HepG2 (cell line): ENCODE measurements around the gene TRPT1. TPM values are rescaled to one million over a fixed set of nuclear protein-coding genes. Genes with fewer than 3 reads are reported as not detected.
A peak's percentile ranks its signal among the peaks of the same experiment; 100 is the strongest.

Source experiments
- ARNTL ChIP-seq: sonication (generic); formaldehyde crosslinking; IDR thresholded peaks from 2 replicates; pipeline ENCODE4 v1.4.0; 2020; ENCODE audit warnings: mild to moderate bottlenecking, missing genetic modification reagents
- ATF5 ChIP-seq: sonication (generic); formaldehyde crosslinking; IDR thresholded peaks from 2 replicates; pipeline ENCODE4 v1.4.0; 2020; ENCODE audit warnings: mild to moderate bottlenecking, low read depth, missing genetic modification reagents
- CBX5 ChIP-seq: sonication (generic); formaldehyde crosslinking; IDR thresholded peaks from 2 replicates; pipeline ENCODE4 v1.4.0; 2020; ENCODE audit warnings: missing genetic modification reagents, borderline replicate concordance
- DNMT3B ChIP-seq: conservative IDR thresholded peaks from 2 replicates; pipeline ENCODE4 v1.6.1; 2016; ENCODE audit warnings: missing biosample characterization, control low read depth
- EZH2 ChIP-seq: conservative IDR thresholded peaks from 2 replicates; pipeline ENCODE4 v1.6.1; 2012; ENCODE audit warnings: mild to moderate bottlenecking, low read depth, low read length, moderate library complexity
- FOXJ3 ChIP-seq: sonication (generic); formaldehyde crosslinking; IDR thresholded peaks from 2 replicates; pipeline ENCODE4 v1.4.0; 2020; ENCODE audit warnings: missing genetic modification reagents, mild to moderate bottlenecking, borderline replicate concordance
- GATAD2A ChIP-seq: IDR thresholded peaks from 2 replicates; pipeline ENCODE4 v1.6.1; 2016
- MED13 ChIP-seq: sonication (generic); formaldehyde crosslinking; IDR thresholded peaks from 2 replicates; pipeline ENCODE4 v1.5.0; 2020; ENCODE audit warnings: missing genetic modification reagents
- MED8 ChIP-seq: sonication (generic); formaldehyde crosslinking; IDR thresholded peaks from 2 replicates; pipeline ENCODE4 v1.8.1; 2023; ENCODE audit warnings: mild to moderate bottlenecking, missing genetic modification reagents; ENCODE audit not compliant: insufficient replicate concordance
- MLLT10 ChIP-seq: sonication (generic); formaldehyde crosslinking; IDR thresholded peaks from 2 replicates; pipeline ENCODE4 v1.4.0; 2020; ENCODE audit warnings: missing genetic modification reagents
- MTA1 ChIP-seq: sonication (generic); formaldehyde crosslinking; IDR thresholded peaks from 2 replicates; pipeline ENCODE4 v1.4.0; 2020; ENCODE audit warnings: missing genetic modification reagents, mild to moderate bottlenecking, borderline replicate concordance
- MXD1 ChIP-seq: sonication (generic); formaldehyde crosslinking; IDR thresholded peaks from 2 replicates; pipeline ENCODE4 v1.4.0; 2020; ENCODE audit warnings: mild to moderate bottlenecking, missing genetic modification reagents
- NFRKB ChIP-seq: fragments of 450-650 bp; IDR thresholded peaks from 2 replicates; pipeline ENCODE4 v1.6.1; 2017
- NR0B2 ChIP-seq: sonication (generic); formaldehyde crosslinking; IDR thresholded peaks from 2 replicates; pipeline ENCODE4 v1.4.0; 2020; ENCODE audit warnings: mild to moderate bottlenecking, missing genetic modification reagents
- SNAPC5 ChIP-seq: sonication (generic); formaldehyde crosslinking; IDR thresholded peaks from 2 replicates; pipeline ENCODE4 v1.8.1; 2023; ENCODE audit warnings: mild to moderate bottlenecking, missing genetic modification reagents, borderline replicate concordance
- SP4 ChIP-seq: sonication (generic); formaldehyde crosslinking; IDR thresholded peaks from 2 replicates; pipeline ENCODE4 v1.8.1; 2023; ENCODE audit warnings: mild to moderate bottlenecking, missing genetic modification reagents
- WIZ ChIP-seq: sonication (generic); formaldehyde crosslinking; IDR thresholded peaks from 2 replicates; pipeline ENCODE4 v1.5.1; 2020; ENCODE audit warnings: mild to moderate bottlenecking, missing genetic modification reagents
- ZFAT ChIP-seq: sonication (generic); formaldehyde crosslinking; conservative IDR thresholded peaks from 2 replicates; pipeline ENCODE4 v1.8.1; 2023; ENCODE audit warnings: missing genetic modification reagents, inconsistent platforms
- ZFY ChIP-seq: sonication (generic); formaldehyde crosslinking; IDR thresholded peaks from 2 replicates; pipeline ENCODE4 v1.4.0; 2020; ENCODE audit warnings: missing genetic modification reagents
- ZNF160 ChIP-seq: sonication (generic); formaldehyde crosslinking; IDR thresholded peaks from 2 replicates; pipeline ENCODE4 v1.8.0; 2022; ENCODE audit warnings: mild to moderate bottlenecking, inconsistent platforms, missing genetic modification reagents
- ZNF180 ChIP-seq: sonication (generic); formaldehyde crosslinking; IDR thresholded peaks from 2 replicates; pipeline ENCODE4 v1.4.0; 2020; ENCODE audit warnings: low read depth, missing genetic modification reagents, borderline replicate concordance
- ZNF230 ChIP-seq: sonication (generic); formaldehyde crosslinking; IDR thresholded peaks from 2 replicates; pipeline ENCODE4 v1.4.0; 2020; ENCODE audit warnings: mild to moderate bottlenecking, missing genetic modification reagents
- ZNF382 ChIP-seq: sonication (generic); formaldehyde crosslinking; IDR thresholded peaks from 2 replicates; pipeline ENCODE4 v1.5.0; 2020; ENCODE audit warnings: missing genetic modification reagents, mild to moderate bottlenecking, borderline replicate concordance
- ZNF414 ChIP-seq: sonication (generic); formaldehyde crosslinking; IDR thresholded peaks from 2 replicates; pipeline ENCODE4 v1.5.0; 2020; ENCODE audit warnings: missing genetic modification reagents
- ZNF562 ChIP-seq: sonication (generic); formaldehyde crosslinking; IDR thresholded peaks from 2 replicates; pipeline ENCODE4 v1.8.0; 2022; ENCODE audit warnings: missing genetic modification reagents, borderline replicate concordance
- ZNF709 ChIP-seq: sonication (generic); formaldehyde crosslinking; IDR thresholded peaks from 2 replicates; pipeline ENCODE4 v1.5.0; 2020; ENCODE audit warnings: mild to moderate bottlenecking, missing genetic modification reagents
- ZNF75D ChIP-seq: sonication (generic); formaldehyde crosslinking; IDR thresholded peaks from 2 replicates; pipeline ENCODE4 v1.8.1; 2023; ENCODE audit warnings: missing genetic modification reagents, mild to moderate bottlenecking, borderline replicate concordance
- ZNF784 ChIP-seq: sonication (generic); formaldehyde crosslinking; IDR thresholded peaks from 2 replicates; pipeline ENCODE4 v1.5.1; 2020; ENCODE audit warnings: missing genetic modification reagents, mild to moderate bottlenecking, borderline replicate concordance
- ZNF790 ChIP-seq: sonication (generic); formaldehyde crosslinking; IDR thresholded peaks from 2 replicates; pipeline ENCODE4 v1.8.0; 2022; ENCODE audit warnings: missing genetic modification reagents, mild to moderate bottlenecking, borderline replicate concordance
- polyA plus RNA-seq, 8 experiments: library from polyadenylated mRNA; depleted of rRNA in 3 of 8; stranded (reverse) in 7 of 8; unstranded in 1 of 8; fragments of >200 nt; fragmentation: Illumina TruSeq in 4 of 8; extraction: Trizol in 4 of 8; gene quantifications; 2 replicates each; pipeline versions ENCODE4 v1.2.1 to v1.2.3, GENCODE V29; 2011 to 2016; ENCODE audit warnings: low read depth in 4 of 8, missing spikeins in 1 of 8, mixed read lengths in 1 of 8; ENCODE audit not compliant: insufficient read depth in 1 of 8
- total RNA-seq, 5 experiments: library from RNA; depleted of rRNA; stranded (reverse); fragments of >200 nt; fragmentation: Illumina TruSeq; extraction: Trizol; gene quantifications; 2 replicates each; pipeline ENCODE4 v1.2.3, GENCODE V29; 2016; ENCODE audit warnings: low read depth in 1 of 5

TRPT1 gene
- total and polyA plus RNA-seq, 2 of the 13 experiments (the other 11 are each of a cell fraction or from before 2014, with no cell fraction given): 24.8 to 40.7 TPM

GRCh38 chr11:64185175-64185692, 40.8 kb downstream of the TRPT1 start (continued):
- TF ChIP-seq ZNF75D (CRISPR knock-in tag) (peak; percentile 94; the same call in 1 of the 2 replicates), MTA1 (CRISPR knock-in tag) (peak; percentile 79; the same call in 1 of the 2 replicates), MXD1 (CRISPR knock-in tag) (peak; percentile 98), ZNF790 (CRISPR knock-in tag) (peak; percentile 67; the same call in 1 of the 2 replicates), ZFY (CRISPR knock-in tag) (peak; percentile 97), SNAPC5 (CRISPR knock-in tag) (peak; percentile 88; the same call in 1 of the 2 replicates), WIZ (CRISPR knock-in tag) (peak; percentile 69; the same call in 1 of the 2 replicates), MED13 (no peak), EZH2 (no peak), ZNF230 (peak; percentile 97), ARNTL (CRISPR knock-in tag) (peak; percentile 95), NR0B2 (CRISPR knock-in tag) (peak; percentile 98), ZNF784 (peak; percentile 98), DNMT3B (CRISPR knock-in tag) (peak; percentile 94), ZNF562 (no peak), NFRKB (no peak), SP4 (CRISPR knock-in tag) (peak; percentile 38), MED8 (no peak), ZNF180 (CRISPR knock-in tag) (peak; percentile 23; the same call in 1 of the 2 replicates), ZFAT (CRISPR knock-in tag) (no peak), FOXJ3 (CRISPR knock-in tag) (no peak), ZNF382 (no peak; the same call in 1 of the 2 replicates), ATF5 (CRISPR knock-in tag) (peak; percentile 57; the same call in 1 of the 2 replicates), ZNF709 (CRISPR knock-in tag) (peak; percentile 95), MLLT10 (CRISPR knock-in tag) (no peak), CBX5 (no peak; the same call in 1 of the 2 replicates), ZNF414 (peak; percentile 31; the same call in 1 of the 2 replicates), GATAD2A (CRISPR knock-in tag) (no peak), ZNF160 (CRISPR knock-in tag) (peak; percentile 79)
